ENCODE measurements around the gene UTF1.

DNA sequence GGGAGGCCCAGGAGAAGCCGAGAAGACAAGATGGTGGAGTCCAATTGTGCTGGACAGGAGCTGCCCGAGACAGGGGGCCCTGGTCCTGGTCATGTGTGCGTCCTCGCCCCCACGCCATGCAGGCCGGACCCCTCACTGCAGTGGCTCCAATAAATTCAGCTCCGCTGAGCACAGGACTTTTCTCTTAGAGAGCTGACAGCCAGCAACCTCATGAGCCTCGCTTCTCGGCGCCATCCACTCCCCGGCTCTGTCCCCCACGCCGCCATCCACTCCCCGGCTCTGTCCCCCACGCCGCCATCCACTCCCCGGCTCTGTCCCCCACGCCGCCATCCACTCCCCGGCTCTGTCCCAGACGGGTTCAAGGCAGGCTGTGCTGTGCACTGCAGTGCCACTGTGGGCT is 2.8 kb upstream of the UTF1 start:
- TF ChIP-seq POLR2AphosphoS5 (IDR thresholded peaks at IDR 0.05; ENCODE audit: low read depth, low read length) (no peak), POLR2A (IDR thresholded peaks at IDR 0.05; ENCODE audit: low read depth, low read length) (no peak), TAF1 (IDR thresholded peaks at IDR 0.05; ENCODE audit: low read depth, low read length) (no peak), SPI1 (IDR thresholded peaks at IDR 0.05; ENCODE audit: low read depth, low read length) (no peak), PAX5 (IDR thresholded peaks at IDR 0.05; ENCODE audit: insufficient read depth, low read length, severe bottlenecking) (no peak)
